Endothelial cell of umbilical vein (primary cell): ENCODE measurements around the gene SVEP1. TPM values are rescaled to one million over a fixed set of nuclear protein-coding genes. Genes with fewer than 3 reads are reported as not detected.

ENCODE experiments used
- BruUV-seq: library from RNA; stranded (reverse); fragments of 400-500 nt; replicated peaks from 2 replicates; lab custom pipeline; 2021; lab: Mats Ljungman, UMichigan
- CTCF ChIA-PET: fragments of 300-600, 350-600 bp; sonication (Branson Sonifier 250); formaldehyde crosslinking; loops from one replicate; lab custom pipeline; 2021; ENCODE audit warnings: antibody characterized with exemption, inconsistent platforms; lab: Charles Lee
- POLR2A ChIA-PET: fragments of 300-600, 350-600 bp; sonication (Branson Sonifier 250); formaldehyde crosslinking; loops from one replicate; lab custom pipeline; 2021; ENCODE audit warnings: antibody characterized with exemption, inconsistent platforms; lab: Charles Lee
- DNase-seq: peaks from one replicate; pipeline ENCODE4 v3.0.0-alpha.2; 2011; ENCODE audit warnings: low read depth, low spot score
- FAIRE-seq: peaks from 2 replicates; lab custom pipeline; 2011; peaks lifted over from hg19 to GRCh38; lab: Jason Lieb, UNC
- H2AFZ ChIP-seq: 2 replicates; pipeline ENCODE4 v1.6.0; 2012; ENCODE audit warnings: low read depth, low read length, control low read depth, inconsistent platforms
- H3K27ac ChIP-seq: 2 replicates; pipeline ENCODE4 v1.5.1; 2011; ENCODE audit warnings: low read depth, mild to moderate bottlenecking, control low read depth, low read length, moderate library complexity; ENCODE audit not compliant: insufficient read depth
- H3K27me3 ChIP-seq, 2 experiments: 2 replicates each; pipeline versions ENCODE4 v1.6.0 to v1.6.1; 2011; ENCODE audit warnings: low read length in 2 of 2, mixed read lengths in 1 of 2; ENCODE audit not compliant: control insufficient read depth in 2 of 2, insufficient read depth in 2 of 2
- H3K36me3 ChIP-seq, 2 experiments: 2 replicates in 1 of 2; 3 replicates in 1 of 2; pipeline ENCODE4 v1.5.1; 2011; ENCODE audit warnings: low read length in 2 of 2, mild to moderate bottlenecking in 1 of 2, moderate library complexity in 1 of 2; ENCODE audit not compliant: control insufficient read depth in 2 of 2, insufficient read depth in 2 of 2; ENCODE audit errors: extremely low read depth in 1 of 2
- H3K4me1 ChIP-seq: 3 replicates; pipeline ENCODE4 v1.5.1; 2011; ENCODE audit warnings: mild to moderate bottlenecking, low read length; ENCODE audit not compliant: control insufficient read depth, insufficient read depth; ENCODE audit errors: extremely low read depth
- H3K4me2 ChIP-seq: 2 replicates; pipeline ENCODE4 v1.6.1; 2011; ENCODE audit warnings: low read length, control low read depth, mixed read lengths; ENCODE audit not compliant: insufficient read depth
- H3K4me3 ChIP-seq, 3 experiments: fragments of 200-600 bp in 1 of 3; sonication (generic), shearing (Covaris generic) in 1 of 3; replicated peaks in 1 of 3; 2 replicates each; pipeline ENCODE4 v1.5.1; 2011 to 2016; ENCODE audit warnings: control low read depth in 3 of 3, low read length in 3 of 3, mild to moderate bottlenecking in 2 of 3, inconsistent platforms in 1 of 3, low read depth in 1 of 3, moderate library complexity in 1 of 3; ENCODE audit not compliant: insufficient read depth in 1 of 3
- H3K79me2 ChIP-seq: 2 replicates; pipeline ENCODE4 v1.6.0; 2012; ENCODE audit warnings: low read length, inconsistent platforms; ENCODE audit not compliant: control insufficient read depth, insufficient read depth
- H3K9ac ChIP-seq: replicated peaks from 2 replicates; pipeline ENCODE3; 2011; ENCODE audit warnings: low read length, control low read depth; ENCODE audit not compliant: insufficient read depth; ENCODE audit errors: extremely low read depth
- H3K9me1 ChIP-seq: replicated peaks from 3 replicates; pipeline ENCODE4 v1.6.0; 2011; ENCODE audit warnings: mild to moderate bottlenecking, low read length; ENCODE audit not compliant: control insufficient read depth, insufficient read depth; ENCODE audit errors: extremely low read depth
- H3K9me3 ChIP-seq: replicated peaks from 2 replicates; pipeline ENCODE4 v1.5.1; 2012; ENCODE audit warnings: low read length, inconsistent platforms; ENCODE audit not compliant: control insufficient read depth, insufficient read depth
- H4K20me1 ChIP-seq: replicated peaks from 2 replicates; pipeline ENCODE3; 2011; ENCODE audit warnings: mild to moderate bottlenecking, low read length; ENCODE audit not compliant: control insufficient read depth, insufficient read depth; ENCODE audit errors: extremely low read depth
- EZH2 ChIP-seq: IDR thresholded peaks from 2 replicates; pipeline ENCODE4 v1.6.1; 2012; ENCODE audit warnings: borderline replicate concordance, low read depth, mild to moderate bottlenecking, moderate library complexity, low read length, inconsistent platforms; ENCODE audit not compliant: severe bottlenecking
- FOS ChIP-seq: IDR thresholded peaks from 2 replicates; pipeline ENCODE4 v1.6.1; 2011; ENCODE audit warnings: mild to moderate bottlenecking, low read length, moderate library complexity, borderline replicate concordance; ENCODE audit not compliant: insufficient read depth
- GATA2 ChIP-seq: IDR thresholded peaks from 2 replicates; pipeline ENCODE4 v1.7.0; 2011; ENCODE audit warnings: low read depth, mild to moderate bottlenecking, moderate library complexity, mixed read lengths, low read length; ENCODE audit not compliant: insufficient read length, insufficient read depth
- JUN ChIP-seq: IDR thresholded peaks from 2 replicates; pipeline ENCODE4 v1.6.1; 2011; ENCODE audit warnings: borderline replicate concordance, low read depth; ENCODE audit not compliant: insufficient read length, insufficient read depth
- MYC ChIP-seq: IDR thresholded peaks from one replicate; pipeline ENCODE4 v1.6.1; 2011; ENCODE audit warnings: mild to moderate bottlenecking, low read depth, low read length
- POLR2A ChIP-seq: IDR thresholded peaks from 2 replicates; pipeline ENCODE4 v1.6.1; 2012; ENCODE audit warnings: low read depth, mild to moderate bottlenecking, control low read depth, low read length
- POLR2AphosphoS5 ChIP-seq: IDR thresholded peaks from 2 replicates; pipeline ENCODE4 v1.6.1; 2012; ENCODE audit warnings: low read depth, mild to moderate bottlenecking, control low read depth, low read length, moderate library complexity; ENCODE audit not compliant: insufficient read depth
- dilution Hi-C: fragments of 300-500 bp; cut with MboI; formaldehyde crosslinking; loops from one replicate; pipeline ENCODE4 v1.15.0; 2019; ENCODE audit warnings: low sequenced_read_pairs; ENCODE audit not compliant: extremely low pct_ligation_motif_present
- intact Hi-C: fragments of 100-400 bp; cut with micrococcal nuclease; formaldehyde crosslinking; loops from one replicate; pipeline ENCODE4 v1.10.0; 2022
- polyA plus RNA-seq, 4 experiments: library from polyadenylated mRNA; depleted of rRNA in 3 of 4; stranded (reverse) in 3 of 4; unstranded in 1 of 4; fragments of >200 nt; gene quantifications; 2 replicates each; pipeline versions ENCODE4 v1.2.1 to v1.2.3, GENCODE V29; 2011 to 2012; ENCODE audit warnings: missing spikeins in 1 of 4
- total RNA-seq: library from RNA; stranded (reverse); gene quantifications from 2 replicates; pipeline ENCODE4 v1.2.3, GENCODE V29; 2021
- TF ChIP-seq, protein P1 (sequence below), 2 donors: IDR thresholded peaks; 1 replicate in 1 of 2; 2 replicates in 1 of 2; pipeline ENCODE4 v1.5.1; 2011; ENCODE audit warnings: low read length in 2 of 2, mild to moderate bottlenecking in 2 of 2, moderate library complexity in 2 of 2, control low read depth in 1 of 2, inconsistent platforms in 1 of 2, low read depth in 1 of 2; ENCODE audit not compliant: insufficient read depth in 1 of 2; ENCODE audit errors: extremely low read depth in 1 of 2
- TF ChIP-seq, protein P2 (sequence below): IDR thresholded peaks from 2 replicates; pipeline ENCODE4 v1.6.1; 2011; ENCODE audit not compliant: insufficient read depth, insufficient read length

SVEP1 gene
- total and polyA plus RNA-seq, 2 donors (not counting 3 experiments of a cell fraction or from before 2014, with no cell fraction given): 0.04 to 0.29 TPM

DNA sequence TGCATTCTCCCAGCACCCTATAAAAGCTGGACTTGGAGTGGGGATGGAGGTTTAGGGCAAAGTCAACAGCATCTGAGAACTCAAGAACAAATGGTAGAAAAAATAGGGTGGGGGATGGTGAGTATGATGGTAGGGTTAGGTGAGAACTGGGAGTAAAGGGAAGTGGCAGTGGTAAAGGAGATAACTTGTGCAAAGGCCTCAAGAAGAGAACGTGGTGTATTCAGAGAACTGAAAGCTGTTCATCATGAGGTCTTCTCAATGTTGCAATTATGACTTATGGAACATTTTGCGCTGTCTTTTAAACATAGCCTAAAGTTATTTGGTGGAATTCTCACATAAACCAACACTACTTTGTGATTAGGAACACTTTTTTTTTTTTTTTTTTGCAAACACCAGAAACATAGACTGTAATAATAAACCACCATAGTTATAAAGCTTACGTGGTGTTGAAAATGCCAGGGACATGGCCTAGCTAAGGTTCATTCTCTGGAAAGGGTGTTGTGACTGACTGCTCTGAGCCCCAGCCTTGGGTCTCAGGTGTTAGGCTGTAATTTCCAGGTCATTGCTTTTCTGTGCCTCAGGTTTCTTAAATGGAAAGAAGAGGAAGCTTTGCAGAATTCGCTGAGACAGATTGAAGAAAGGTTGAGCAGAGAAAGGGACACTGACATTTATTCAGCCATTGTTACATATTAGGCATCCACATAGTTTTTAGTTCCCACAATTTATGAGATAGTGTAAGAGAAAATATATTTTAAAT lies 222.7 kb downstream of the SVEP1 start:
- H3K79me2 ChIP-seq: no peaks in the 10 kb centered on the region
- no peak overlapping the region for H2AFZ ChIP-seq
- POLR2A ChIA-PET: no interaction called here
- H4K20me1 ChIP-seq: no peaks in the 10 kb centered on the region
- FAIRE-seq (no peak), DNase-seq (no peak)
- no peaks in the 10 kb centered on the region for H3K9me3 ChIP-seq
- dilution Hi-C loops: no loop called here
- H3K4me2 ChIP-seq: no peak overlapping the region
- H3K9ac ChIP-seq: no peak overlapping the region
- BruUV-seq: no TSS peak
- intact Hi-C loops: no loop called here
- no peaks in the 10 kb centered on the region for H3K27me3 ChIP-seq
- no peaks in the 10 kb centered on the region for H3K36me3 ChIP-seq
- no peaks in the 10 kb centered on the region for H3K4me1 ChIP-seq
- no peak overlapping the region for H3K4me3 ChIP-seq
- no peaks in the 10 kb centered on the region for H3K9me1 ChIP-seq
- TF ChIP-seq GATA2: no peak
- TF ChIP-seq, protein P1, sequence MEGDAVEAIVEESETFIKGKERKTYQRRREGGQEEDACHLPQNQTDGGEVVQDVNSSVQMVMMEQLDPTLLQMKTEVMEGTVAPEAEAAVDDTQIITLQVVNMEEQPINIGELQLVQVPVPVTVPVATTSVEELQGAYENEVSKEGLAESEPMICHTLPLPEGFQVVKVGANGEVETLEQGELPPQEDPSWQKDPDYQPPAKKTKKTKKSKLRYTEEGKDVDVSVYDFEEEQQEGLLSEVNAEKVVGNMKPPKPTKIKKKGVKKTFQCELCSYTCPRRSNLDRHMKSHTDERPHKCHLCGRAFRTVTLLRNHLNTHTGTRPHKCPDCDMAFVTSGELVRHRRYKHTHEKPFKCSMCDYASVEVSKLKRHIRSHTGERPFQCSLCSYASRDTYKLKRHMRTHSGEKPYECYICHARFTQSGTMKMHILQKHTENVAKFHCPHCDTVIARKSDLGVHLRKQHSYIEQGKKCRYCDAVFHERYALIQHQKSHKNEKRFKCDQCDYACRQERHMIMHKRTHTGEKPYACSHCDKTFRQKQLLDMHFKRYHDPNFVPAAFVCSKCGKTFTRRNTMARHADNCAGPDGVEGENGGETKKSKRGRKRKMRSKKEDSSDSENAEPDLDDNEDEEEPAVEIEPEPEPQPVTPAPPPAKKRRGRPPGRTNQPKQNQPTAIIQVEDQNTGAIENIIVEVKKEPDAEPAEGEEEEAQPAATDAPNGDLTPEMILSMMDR (IDR thresholded peaks at IDR 0.05; ENCODE audit: extremely low read depth in 1 of 2, insufficient read depth in 1 of 2, low read depth in 1 of 2, low read length in 2 of 2): no peak
- CTCF ChIA-PET: no interaction called here
- no peak overlapping the region for H3K27ac ChIP-seq

DNA sequence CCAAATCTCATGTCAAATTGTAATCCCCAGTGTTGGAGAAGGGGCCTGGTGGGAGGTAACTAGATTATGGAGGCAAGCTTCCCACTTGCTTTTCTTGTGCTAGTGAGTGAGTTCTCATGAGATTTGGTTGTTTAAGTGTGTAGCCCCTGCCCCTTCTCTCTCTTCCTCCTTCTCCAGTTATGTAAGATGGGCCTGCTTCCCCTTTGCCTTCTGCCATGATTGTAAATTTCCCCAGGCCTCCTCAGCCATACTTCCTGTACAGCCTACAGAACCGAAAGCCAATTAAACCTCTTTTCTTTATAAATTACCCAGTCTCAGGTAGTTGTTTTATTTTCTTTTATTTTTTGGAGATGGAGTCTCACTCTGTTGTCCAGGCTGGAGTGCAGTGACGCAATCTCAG lies 223.6 kb downstream of the SVEP1 start:
- POLR2A ChIA-PET: no interaction called here
- no peak for FAIRE-seq
- no peaks in the 10 kb centered on the region for H3K9me3 ChIP-seq
- H2AFZ ChIP-seq: no peak overlapping the region
- no peak overlapping the region for H3K4me3 ChIP-seq
- no peak for TF ChIP-seq POLR2A
- TF ChIP-seq, protein P2, sequence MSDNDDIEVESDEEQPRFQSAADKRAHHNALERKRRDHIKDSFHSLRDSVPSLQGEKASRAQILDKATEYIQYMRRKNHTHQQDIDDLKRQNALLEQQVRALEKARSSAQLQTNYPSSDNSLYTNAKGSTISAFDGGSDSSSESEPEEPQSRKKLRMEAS: no peak
- no peak for TF ChIP-seq MYC
- TF ChIP-seq GATA2: no peak
- TF ChIP-seq JUN: no peak
- no peak for TF ChIP-seq FOS
- TF ChIP-seq, protein P1 (IDR thresholded peaks at IDR 0.05; ENCODE audit: extremely low read depth in 1 of 2, insufficient read depth in 1 of 2, low read depth in 1 of 2, low read length in 2 of 2): no peak
- TF ChIP-seq POLR2AphosphoS5: no peak
- TF ChIP-seq EZH2: no peak
- no peak overlapping the region for H3K4me2 ChIP-seq
- H3K79me2 ChIP-seq: no peaks in the 10 kb centered on the region
- H4K20me1 ChIP-seq: no peaks in the 10 kb centered on the region
- intact Hi-C loops (no loop called here), dilution Hi-C loops (no loop called here)
- no TSS peak for BruUV-seq
- no peak for DNase-seq
- H3K27me3 ChIP-seq: no peaks in the 10 kb centered on the region
- no peaks in the 10 kb centered on the region for H3K36me3 ChIP-seq
- no peaks in the 10 kb centered on the region for H3K9me1 ChIP-seq
- H3K9ac ChIP-seq: no peak overlapping the region
- H3K27ac ChIP-seq: no peak overlapping the region
- no peaks in the 10 kb centered on the region for H3K4me1 ChIP-seq
- CTCF ChIA-PET: no interaction called here
